Ovary (tissue), 9 donors: ENCODE data around the gene DNMBP. TPM values are rescaled to one million over a fixed set of nuclear protein-coding genes. Genes with fewer than 3 reads are reported as not detected.

Experiments
- DNase-seq, 5 donors: peaks; one replicate each; pipeline ENCODE4 v3.0.0-alpha.2; 2019 to 2020
- H3K27ac ChIP-seq, 2 donors: fragments of 200-600 bp; one replicate each; pipeline versions ENCODE4 v1.5.1 to v1.8.0; 2019 to 2022
- H3K27me3 ChIP-seq: fragments of 200-600 bp; one replicate; pipeline ENCODE4 v1.8.0; 2022
- H3K36me3 ChIP-seq: fragments of 200-600 bp; sonication (generic); one replicate; pipeline ENCODE4 v1.5.1; 2019
- H3K4me1 ChIP-seq: one replicate; pipeline ENCODE4 v1.8.1; 2013; ENCODE audit warnings: mild to moderate bottlenecking, moderate library complexity; ENCODE audit not compliant: insufficient read depth
- H3K4me3 ChIP-seq: fragments of 200-600 bp; sonication (generic); one replicate; pipeline ENCODE4 v1.5.1; 2017
- H3K9me3 ChIP-seq, 2 donors: fragments of 200-600 bp in 1 of 2; sonication (generic) in 1 of 2; one replicate each; pipeline versions ENCODE4 v1.5.1 to v1.8.1; 2013 to 2019; ENCODE audit warnings: mild to moderate bottlenecking in 1 of 2, moderate library complexity in 1 of 2
- CTCF ChIP-seq, 3 donors: fragments of 450-650 bp in 2 of 3; fragments of 200-600 bp in 1 of 3; IDR thresholded peaks; one replicate each; pipeline versions ENCODE4 v1.5.1 to v1.8.0; 2016 to 2022; ENCODE audit warnings: antibody characterized with exemption in 3 of 3, mild to moderate bottlenecking in 1 of 3
- EP300 ChIP-seq: sonication (generic); formaldehyde crosslinking; IDR thresholded peaks from one replicate; pipeline ENCODE4 v1.6.1; 2017; ENCODE audit warnings: antibody characterized with exemption
- POLR2A ChIP-seq: fragments of 450-650 bp; IDR thresholded peaks from one replicate; pipeline ENCODE4 v1.6.1; 2017; ENCODE audit warnings: antibody characterized with exemption, mild to moderate bottlenecking, moderate library complexity
- WGBS, 3 donors: extraction: QIAGEN DNeasy Blood & Tissue Kit in 1 of 3; methylation state at CpG; one replicate each; pipeline versions ENCODE4 v1.1.5 to v1.1.7; 2013 to 2017; 5-methylcytosine and 5-hydroxymethylcytosine counted together
- intact Hi-C, 4 donors: fragments of 100-400 bp; cut with DNase I; formaldehyde crosslinking; loops; one replicate each; pipeline versions ENCODE4 v1.11.0 to v1.15.1; 2022 to 2023
- polyA plus RNA-seq, 2 donors: library from polyadenylated mRNA; stranded (reverse); fragments of 200-250 nt in 1 of 2; fragments of 350-450 nt in 1 of 2; fragmentation: Illumina TruSeq in 1 of 2; extraction: RNeasy Lipid Tissue Mini Kit (QIAGEN cat#74804) in 1 of 2; gene quantifications; one replicate each; pipeline ENCODE4 v1.2.3, GENCODE V29; 2013 to 2014
- total RNA-seq, 7 donors: library from RNA; depleted of rRNA in 2 of 7; stranded (reverse); fragments of >200 nt in 2 of 7; fragmentation: NEBNext Ultra II Directional in 3 of 7; extraction: Animal tissue kit (Norgen Biotek cat#: 25700) in 3 of 7; gene quantifications; one replicate each; pipeline versions ENCODE4 v1.1.0 to v1.2.4, GENCODE V29; 2016 to 2023
- donor health status: DM: no; HTN: no; CAD: no; lungs with moderate emphysema.
- donor health status: DM: no; HTN: no; CAD: no.
- donor health status: Bipolar disorder and iron deficiency.
- donor health status: DM: yes; HTN: yes; CAD: no.
- donor health status: DM: no; HTN: no; CAD: no.
- donor health status: DM: yes; HTN: yes; CAD: no.

The DNMBP gene
- total and polyA plus RNA-seq, 9 donors: 10.8 to 25.4 (median 20.3) TPM

- 28 to 45% (median 31%) methylated on average over 3 of the region's 3 CpGs for WGBS, 3 donors
Observed at GRCh38 chr10:99924451-99925255, 85.1 kb downstream of the DNMBP start.

GRCh38 chr10:99921948-99922347 is 87.8 kb downstream of the DNMBP start:
- DNase-seq: no peak
- 84 to 90% (median 89%) methylated on average over 2 of the region's 2 CpGs for WGBS, 3 donors
- no peaks in the 10 kb centered on the region for H3K36me3 ChIP-seq
- TF ChIP-seq EP300 (no peak), CTCF (IDR thresholded peaks at IDR 0.05) (no peak)
- H3K4me1 ChIP-seq: peaks cover 17% of the 10 kb centered on the region
- no peak overlapping the region for H3K4me3 ChIP-seq
- no peaks in the 10 kb centered on the region for H3K27me3 ChIP-seq
- H3K9me3 ChIP-seq: no peaks in the 10 kb centered on the region
- no peak overlapping the region for H3K27ac ChIP-seq
- intact Hi-C loops: no loop called here

More at GRCh38 chr10:99924451-99925255, 85.1 kb downstream of the DNMBP start:
- DNase-seq: no peak
- no peak for TF ChIP-seq EP300
- no peak for TF ChIP-seq POLR2A
- no peak for TF ChIP-seq CTCF (IDR thresholded peaks at IDR 0.05)
- no peaks in the 10 kb centered on the region for H3K27me3 ChIP-seq
- intact Hi-C loops: no loop called here
- no peaks in the 10 kb centered on the region for H3K9me3 ChIP-seq
- H3K4me1 ChIP-seq: peaks cover 14% of the 10 kb centered on the region
- no peaks in the 10 kb centered on the region for H3K36me3 ChIP-seq
- no peak overlapping the region for H3K4me3 ChIP-seq
- no peak overlapping the region for H3K27ac ChIP-seq

GRCh38 chr10:99920901-99921300 is 88.8 kb downstream of the DNMBP start:
- H3K9me3 ChIP-seq: no peaks in the 10 kb centered on the region
- no peaks in the 10 kb centered on the region for H3K36me3 ChIP-seq
- intact Hi-C loops: no loop called here
- H3K4me3 ChIP-seq: no peak overlapping the region
- no peak for DNase-seq
- 95 to 96% (median 96%) methylated on average over 4 of the region's 4 CpGs for WGBS, 3 donors
- H3K27ac ChIP-seq: no peak overlapping the region
- peaks cover 13% of the 10 kb centered on the region for H3K4me1 ChIP-seq
- H3K27me3 ChIP-seq: no peaks in the 10 kb centered on the region
- no peak for TF ChIP-seq EP300
- TF ChIP-seq POLR2A: no peak
- TF ChIP-seq CTCF (IDR thresholded peaks at IDR 0.05): no peak

GRCh38 chr10:99920486-99920885 is 89.3 kb downstream of the DNMBP start:
- intact Hi-C loops: no loop called here
- H3K36me3 ChIP-seq: no peaks in the 10 kb centered on the region
- H3K4me1 ChIP-seq: peaks cover 12% of the 10 kb centered on the region
- no peak overlapping the region for H3K27ac ChIP-seq
- no peak for TF ChIP-seq CTCF (IDR thresholded peaks at IDR 0.05)
- TF ChIP-seq POLR2A: no peak
- no peak for TF ChIP-seq EP300
- DNase-seq: no peak
- no peaks in the 10 kb centered on the region for H3K27me3 ChIP-seq
- no peaks in the 10 kb centered on the region for H3K9me3 ChIP-seq
- WGBS, 3 donors: 92 to 94% (median 92%) methylated on average over 5 of the region's 5 CpGs
- H3K4me3 ChIP-seq: no peak overlapping the region
